NCI-H345 treated with DMSO at 0.1 percent for 48 hours (cell line): ENCODE measurements around the gene TCP11L1.

Source experiments
- DNase-seq: peaks from one replicate; lab custom pipeline; 2025; ENCODE audit not compliant: unreplicated experiment; lab: John Stamatoyannopoulos, UW

Gene TCP11L1

GRCh38 chr11:33039274-33040032 is at the start of gene TCP11L1:
TSS of gene TCP11L1 (plus strand) at chr11:33039572. CDS start at chr11:33043774, 4,202 bp downstream.
- peak; percentile 97 for DNase-seq

- DNase-seq: no peak
Measured at GRCh38 chr11:32990481-32990880, 48.9 kb upstream of the TCP11L1 start.

GRCh38 chr11:32991427-32991826 is 47.9 kb upstream of the TCP11L1 start:
- no peak for DNase-seq

- DNase-seq: no peak
Measured at GRCh38 chr11:32991898-32992297, 47.5 kb upstream of the TCP11L1 start.

- DNase-seq: no peak
Measured at GRCh38 chr11:33000181-33000580, 39.2 kb upstream of the TCP11L1 start.

GRCh38 chr11:33001281-33001680 is 38.1 kb upstream of the TCP11L1 start:
- no peak for DNase-seq

GRCh38 chr11:33001751-33002542 is 37.4 kb upstream of the TCP11L1 start:
- DNase-seq: no peak

- DNase-seq: no peak
Measured at GRCh38 chr11:33005175-33005574, 34.2 kb upstream of the TCP11L1 start.

GRCh38 chr11:33006010-33006409 is 33.4 kb upstream of the TCP11L1 start:
- DNase-seq: no peak

GRCh38 chr11:33013755-33014154 is 25.6 kb upstream of the TCP11L1 start:
- no peak for DNase-seq

- peak; percentile 88 for DNase-seq
Measured at GRCh38 chr11:33015621-33016551, 23.5 kb upstream of the TCP11L1 start, which contains the start of gene DEPDC7. TSS of gene DEPDC7 (plus strand) at chr11:33015878. CDS start at chr11:33015956, 78 bp downstream.

- DNase-seq: no peak
Measured at GRCh38 chr11:33016654-33017053, 22.7 kb upstream of the TCP11L1 start.

GRCh38 chr11:33017478-33017877 is 21.9 kb upstream of the TCP11L1 start:
- no peak for DNase-seq

- DNase-seq: no peak
Measured at GRCh38 chr11:33017965-33018364, 21.4 kb upstream of the TCP11L1 start.

- no peak for DNase-seq
Measured at GRCh38 chr11:33018840-33019239, 20.5 kb upstream of the TCP11L1 start.

GRCh38 chr11:33021501-33021900 is 17.9 kb upstream of the TCP11L1 start:
- DNase-seq: no peak

- no peak for DNase-seq
Measured at GRCh38 chr11:33021937-33022336, 17.4 kb upstream of the TCP11L1 start.

- DNase-seq: no peak
Measured at GRCh38 chr11:33025339-33025722, 14.0 kb upstream of the TCP11L1 start.

- DNase-seq: no peak
Measured at GRCh38 chr11:33027233-33027632, 12.1 kb upstream of the TCP11L1 start.

- no peak for DNase-seq
Measured at GRCh38 chr11:33027846-33028536, 11.4 kb upstream of the TCP11L1 start.

- DNase-seq: no peak
Measured at GRCh38 chr11:33028537-33028914, 10.8 kb upstream of the TCP11L1 start.
